Measurements from ENCODE around the gene CEACAM21.
A peak's percentile ranks its signal among the peaks of the same experiment; 100 is the strongest.
"Not testable (repeated sequence)": the region's sequence is repeated elsewhere in the genome, so short reads cannot be mapped to it uniquely, and the experiment has no call there.

The CEACAM21 gene

DNA sequence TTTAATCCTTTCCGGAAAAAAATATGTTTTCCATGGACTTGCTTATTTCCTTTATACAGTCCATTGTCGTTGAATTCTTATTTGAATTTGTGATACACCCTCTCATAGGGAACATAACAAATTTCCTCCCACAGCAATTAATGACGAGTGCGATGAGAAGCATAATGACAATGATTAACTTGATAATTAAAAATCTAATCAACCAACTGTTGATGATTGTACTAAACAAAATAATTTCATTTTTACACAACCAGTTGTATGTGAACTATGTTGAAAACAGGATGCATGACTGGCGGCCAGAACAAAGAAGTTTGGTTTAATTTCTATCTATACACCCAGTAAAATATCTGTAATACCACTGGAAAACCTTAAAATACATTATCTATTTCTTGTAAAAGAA, 26.1 kb upstream of the CEACAM21 start:
- DNase-seq (ENCODE audit: low read depth) = no peak

DNA sequence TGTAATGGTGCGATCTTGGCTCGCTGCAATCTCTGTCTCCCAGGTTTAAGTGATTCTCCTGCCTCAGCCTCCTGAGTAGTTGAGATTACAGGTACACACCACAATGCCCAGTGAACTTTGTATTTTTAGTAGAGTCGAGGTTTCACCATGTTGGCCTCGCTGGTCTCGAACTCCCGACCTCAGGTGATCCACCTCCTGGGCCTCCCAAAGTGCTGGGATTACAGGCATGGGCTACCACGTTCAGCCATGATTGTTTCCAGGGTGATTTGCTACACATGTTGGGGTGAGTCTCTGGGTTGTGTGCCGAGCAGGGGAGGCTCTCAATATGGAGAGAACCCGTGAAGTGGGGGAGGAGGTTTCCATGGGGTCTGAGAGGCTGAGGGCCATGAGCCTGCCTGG, 24.8 kb upstream of the CEACAM21 start:
- DNase-seq (ENCODE audit: low read depth) = no peak

DNA sequence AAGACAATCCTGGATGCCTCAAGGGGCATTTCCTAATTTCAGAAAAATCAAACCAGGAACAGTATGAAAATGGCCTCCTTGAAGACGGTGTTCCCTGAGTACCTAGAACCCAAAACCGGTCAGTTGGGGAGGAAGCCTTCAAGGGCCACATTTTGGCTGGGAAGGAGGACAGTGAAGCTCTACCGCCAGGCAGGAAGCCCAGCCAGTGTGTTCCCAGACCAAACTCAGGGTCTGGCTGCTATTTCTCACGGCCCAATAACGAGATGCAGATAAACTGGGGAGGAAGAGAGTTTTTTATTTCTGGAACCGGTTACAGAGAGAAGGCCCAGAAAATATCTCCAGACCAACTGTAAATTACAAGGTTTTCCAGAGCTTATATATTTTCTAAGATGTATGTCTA, 24.3 kb upstream of the CEACAM21 start:
- DNase-seq (ENCODE audit: low read depth) = no peak

DNA sequence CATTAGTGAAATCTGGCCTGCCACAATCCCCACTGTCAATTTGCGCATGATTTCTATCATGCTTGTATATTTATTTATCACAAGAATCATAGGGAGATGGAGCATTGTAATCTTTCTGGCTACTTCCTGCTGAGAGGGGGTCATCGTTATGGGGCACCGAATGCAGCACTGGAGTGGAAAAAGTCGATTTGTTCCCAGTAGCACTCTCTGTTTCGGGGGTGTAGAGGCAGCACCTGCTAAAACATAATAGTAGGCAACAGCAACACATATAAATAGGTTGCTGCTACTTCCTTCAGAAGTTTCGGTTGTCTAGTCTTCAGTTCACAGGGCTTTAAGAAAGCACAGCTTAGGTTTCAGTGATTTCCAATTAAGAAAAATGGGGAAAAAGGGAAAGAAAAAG, 23.4 kb upstream of the CEACAM21 start:
- DNase-seq (ENCODE audit: low read depth) = no peak

DNA sequence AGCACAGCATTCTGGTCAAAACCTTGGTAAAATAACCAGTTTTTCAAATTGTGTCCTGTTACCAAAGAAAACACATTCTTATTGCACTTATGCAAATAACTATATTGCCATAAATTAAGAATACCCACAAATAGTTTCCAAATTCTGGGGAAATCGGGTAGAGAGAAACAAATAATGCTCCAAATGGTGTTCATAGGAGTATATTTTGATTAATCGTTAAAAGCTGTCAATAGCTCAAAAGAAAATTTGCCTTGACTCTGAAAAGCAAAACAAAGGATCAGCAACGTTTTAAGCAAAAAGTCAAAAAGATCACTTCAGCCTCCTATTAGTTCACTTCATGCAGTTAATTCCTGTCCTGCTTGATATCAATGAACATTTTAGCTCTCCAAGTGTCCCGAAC, 22.2 kb upstream of the CEACAM21 start:
- no peak for DNase-seq (ENCODE audit: low read depth)

DNA sequence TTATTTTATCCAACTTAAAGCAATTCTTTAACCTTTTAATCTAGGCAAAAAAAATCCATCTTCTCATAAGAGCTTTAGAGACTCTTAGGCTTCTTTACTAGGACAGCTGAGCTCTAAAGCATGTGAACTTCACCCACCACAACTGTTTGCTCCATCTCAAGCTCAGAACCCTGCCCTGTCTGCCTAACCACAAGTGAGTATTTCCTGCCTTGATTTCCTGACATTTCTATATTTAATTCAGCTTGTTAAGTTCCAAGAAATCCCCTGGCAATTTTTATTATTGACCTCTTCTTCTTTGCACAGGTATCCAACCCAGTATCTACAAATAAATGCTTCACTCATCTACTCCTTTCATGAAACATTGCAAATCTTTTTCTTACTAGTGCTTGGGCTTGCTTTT, 21.1 kb upstream of the CEACAM21 start:
- DNase-seq (ENCODE audit: low read depth) = no peak

DNA sequence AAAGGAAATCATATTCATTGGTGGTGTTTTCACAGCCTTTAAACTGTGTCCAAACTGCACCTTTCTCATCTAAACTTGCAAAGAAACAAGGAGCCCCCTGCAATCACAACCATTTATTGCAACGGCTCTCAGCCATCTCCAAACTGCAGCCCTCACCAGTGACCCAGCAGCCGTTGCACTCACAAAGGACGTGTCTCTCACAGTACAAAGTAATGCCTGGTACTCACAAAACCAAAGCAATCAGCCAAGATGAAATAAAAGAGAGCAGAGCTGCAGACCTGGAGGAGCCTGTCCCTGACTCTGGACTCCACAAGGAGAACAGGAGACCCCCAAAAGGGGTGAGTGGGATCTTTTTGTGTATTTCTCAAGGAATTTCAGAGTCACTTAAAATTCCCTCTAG, 20.2 kb upstream of the CEACAM21 start:
- DNase-seq (ENCODE audit: low read depth) = no peak

DNA sequence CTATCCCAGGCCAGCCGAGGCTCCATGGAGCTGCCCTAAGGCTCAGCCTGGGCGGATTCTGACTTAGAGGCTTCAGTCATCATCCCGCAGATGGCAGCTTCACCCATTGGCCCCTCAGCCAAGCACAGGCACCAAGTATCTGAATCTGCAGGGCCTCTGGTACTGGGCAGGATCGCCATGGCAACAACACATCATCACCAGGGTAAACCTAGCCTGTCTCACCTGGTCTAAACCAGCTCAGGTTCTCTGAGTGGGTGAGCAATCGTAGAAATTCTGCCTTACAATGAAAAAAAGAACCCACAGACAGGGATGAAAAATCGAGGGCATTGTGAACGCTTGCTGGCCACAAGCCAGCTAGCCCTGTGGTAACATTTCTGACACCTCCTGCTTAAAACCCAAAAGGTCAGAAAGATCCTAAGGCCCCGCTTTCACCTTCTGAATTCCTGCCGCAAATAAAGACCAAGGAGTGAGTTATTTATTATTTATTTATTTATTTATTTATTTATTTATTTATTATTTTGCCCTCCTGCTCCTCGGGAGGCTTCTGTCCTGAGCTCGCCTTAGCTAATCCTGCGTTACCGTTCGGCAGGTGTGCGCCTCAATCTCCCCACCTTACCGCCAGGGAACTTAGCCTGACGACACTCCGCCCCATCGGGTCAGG, 12.0 kb upstream of the CEACAM21 start:
- no peak for DNase-seq (ENCODE audit: low read depth)

DNA sequence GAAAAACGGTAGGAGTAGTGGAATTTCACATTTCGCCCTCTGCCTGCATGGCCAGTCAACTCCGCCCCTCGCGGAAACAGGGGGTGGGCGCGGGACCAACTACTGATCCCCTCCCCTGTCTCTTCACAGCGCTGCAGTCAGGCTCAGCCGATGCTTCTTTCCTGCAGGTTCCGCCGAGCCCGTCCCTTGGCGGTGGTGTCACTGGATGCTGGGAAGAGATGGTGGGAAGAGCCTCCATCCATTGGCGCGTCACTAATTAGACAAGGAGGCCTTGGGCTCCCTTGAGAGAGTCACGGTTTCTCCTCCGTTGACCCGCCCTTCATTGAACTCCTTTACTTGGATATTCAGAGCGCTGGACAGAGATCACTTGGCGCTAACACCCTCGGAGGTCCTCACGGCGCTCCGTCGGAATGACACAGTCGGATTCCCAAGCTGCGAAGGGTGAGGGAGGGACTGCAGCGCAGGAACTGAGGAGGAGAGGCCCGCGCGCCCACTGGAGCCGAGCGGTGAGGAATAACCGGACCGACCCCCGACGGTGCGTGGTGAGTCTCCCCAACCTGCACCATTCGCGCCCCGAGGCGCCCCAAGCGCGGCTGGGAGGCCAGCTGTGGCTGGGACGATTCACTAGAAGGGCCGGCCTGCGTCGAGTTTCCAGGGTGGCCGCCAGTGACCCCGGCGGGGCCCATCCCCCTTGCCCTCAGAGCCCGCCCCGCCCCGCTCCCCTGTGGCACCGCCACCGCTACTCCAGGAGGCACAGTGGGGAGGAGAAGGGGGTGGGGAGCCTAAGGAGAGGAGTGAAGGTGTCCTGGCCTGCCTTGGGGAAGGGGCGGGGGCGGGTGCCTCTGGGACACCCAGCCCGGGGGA, 11.2 kb upstream of the CEACAM21 start:
- DNase-seq (ENCODE audit: low read depth) = no peak

DNA sequence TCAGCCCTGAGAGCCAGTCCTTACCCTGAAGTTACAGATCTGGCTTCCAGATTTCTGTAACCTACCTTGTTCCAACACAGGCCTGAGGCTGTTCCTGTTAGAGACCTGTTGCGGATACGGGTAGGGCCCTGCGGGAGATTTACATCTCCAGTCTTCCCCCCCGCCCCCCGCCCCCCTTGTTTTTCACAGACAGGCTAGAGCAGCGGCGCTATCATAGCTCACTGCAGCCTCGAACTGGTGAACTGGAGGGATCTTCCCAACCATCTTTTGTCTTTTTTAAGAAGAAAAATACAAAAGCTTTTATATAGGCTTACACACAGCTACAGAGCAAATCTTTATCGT, 10.6 kb upstream of the CEACAM21 start:
- no peak for DNase-seq (ENCODE audit: low read depth)

DNA sequence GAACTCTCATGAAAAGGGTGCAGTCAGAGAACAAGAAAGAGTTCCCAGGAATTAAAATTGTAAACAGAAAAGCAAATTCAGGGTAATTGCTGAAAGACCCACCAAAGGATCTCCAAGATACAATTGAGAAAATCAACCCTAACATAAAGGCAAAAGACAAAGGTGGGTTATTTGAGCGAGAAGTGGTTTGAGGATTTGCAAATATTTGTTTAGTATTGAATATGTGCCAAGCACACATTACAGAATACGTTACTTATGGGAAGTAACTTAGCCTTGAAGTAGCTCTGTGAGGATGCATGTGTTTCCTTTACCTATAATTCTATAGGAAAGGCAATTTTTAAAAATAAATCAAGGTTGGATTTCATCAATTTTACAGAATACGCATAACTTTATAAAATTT, 10.0 kb upstream of the CEACAM21 start:
- no peak for DNase-seq (ENCODE audit: low read depth)

DNA sequence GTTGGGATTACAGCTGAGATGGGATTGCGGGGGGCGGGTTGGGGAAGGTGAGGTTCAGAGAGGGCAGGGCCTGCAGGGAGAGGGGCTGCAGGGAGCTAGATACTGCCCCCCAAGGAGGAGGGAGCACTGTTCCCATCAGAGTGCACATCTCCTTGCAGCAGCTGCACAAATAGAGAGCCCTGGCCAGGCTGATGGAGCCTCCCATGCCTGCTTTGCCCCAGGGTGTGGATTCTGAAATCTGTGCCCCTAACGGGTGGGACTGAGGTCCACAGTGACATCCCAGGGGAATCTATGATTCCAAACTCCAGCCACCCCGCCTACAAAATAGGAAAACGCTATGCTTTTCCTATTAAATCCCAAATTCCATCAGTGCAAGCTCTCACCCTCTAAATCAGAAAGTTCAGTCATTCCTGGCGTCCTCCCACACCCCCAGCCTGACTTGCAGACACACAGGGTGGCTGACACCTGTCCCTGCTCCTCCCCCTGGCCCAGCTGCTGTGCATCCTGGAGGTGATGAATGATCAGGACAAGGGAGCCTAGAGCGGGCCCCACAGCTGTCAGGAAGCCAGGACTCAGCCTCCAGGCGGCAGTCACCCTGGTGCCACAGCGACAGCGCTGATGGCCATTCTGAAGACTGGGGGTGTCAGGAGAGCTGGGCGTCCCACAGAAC, 6.3 kb upstream of the CEACAM21 start:
- no peak for DNase-seq (ENCODE audit: low read depth)

DNA sequence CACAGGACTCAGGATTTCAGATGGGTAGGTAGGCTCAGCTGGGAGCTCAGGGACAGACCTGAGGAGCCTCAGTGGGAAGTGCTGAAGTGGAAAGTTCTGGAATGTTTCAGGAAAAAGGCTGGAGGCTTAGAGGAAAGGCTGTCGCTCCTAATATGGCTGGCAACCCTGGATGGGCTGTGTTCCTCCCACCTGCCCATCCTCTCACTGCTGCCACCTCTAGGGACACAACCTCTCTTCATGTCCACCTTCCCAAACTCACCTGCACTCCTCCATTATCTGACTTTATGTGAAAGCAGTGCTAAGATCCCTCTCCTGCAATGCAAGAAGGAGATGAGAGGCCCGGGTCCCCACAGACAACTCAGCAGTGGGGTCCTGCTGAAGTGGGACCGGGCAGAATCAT, 5.8 kb upstream of the CEACAM21 start:
- no peak for DNase-seq (ENCODE audit: low read depth)

DNA sequence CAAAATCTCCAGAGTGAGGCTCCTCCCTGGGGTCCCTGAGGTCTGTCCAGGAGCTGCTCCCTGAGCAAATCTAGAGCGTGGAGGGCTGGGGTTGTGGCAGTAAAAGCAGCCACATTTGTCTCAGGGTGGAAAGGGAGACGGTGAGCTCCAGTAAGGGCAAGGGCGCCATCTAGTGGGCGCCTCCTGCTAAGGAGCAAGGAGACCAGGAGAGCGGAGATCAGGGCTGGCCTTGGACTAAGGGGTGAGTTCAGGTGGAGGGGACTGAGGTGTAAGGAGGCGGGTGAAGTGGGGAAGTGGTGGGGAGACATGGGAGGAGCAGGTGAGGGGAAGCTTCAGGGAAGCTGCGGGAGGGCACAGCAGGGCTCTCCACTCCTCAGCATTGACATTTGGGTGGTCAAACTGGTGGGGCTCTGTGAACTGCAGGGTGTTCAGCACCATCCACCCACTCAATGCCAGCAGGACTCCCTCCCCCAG, 5.3 kb upstream of the CEACAM21 start:
- peak; percentile 76 for DNase-seq (ENCODE audit: low read depth)

DNA sequence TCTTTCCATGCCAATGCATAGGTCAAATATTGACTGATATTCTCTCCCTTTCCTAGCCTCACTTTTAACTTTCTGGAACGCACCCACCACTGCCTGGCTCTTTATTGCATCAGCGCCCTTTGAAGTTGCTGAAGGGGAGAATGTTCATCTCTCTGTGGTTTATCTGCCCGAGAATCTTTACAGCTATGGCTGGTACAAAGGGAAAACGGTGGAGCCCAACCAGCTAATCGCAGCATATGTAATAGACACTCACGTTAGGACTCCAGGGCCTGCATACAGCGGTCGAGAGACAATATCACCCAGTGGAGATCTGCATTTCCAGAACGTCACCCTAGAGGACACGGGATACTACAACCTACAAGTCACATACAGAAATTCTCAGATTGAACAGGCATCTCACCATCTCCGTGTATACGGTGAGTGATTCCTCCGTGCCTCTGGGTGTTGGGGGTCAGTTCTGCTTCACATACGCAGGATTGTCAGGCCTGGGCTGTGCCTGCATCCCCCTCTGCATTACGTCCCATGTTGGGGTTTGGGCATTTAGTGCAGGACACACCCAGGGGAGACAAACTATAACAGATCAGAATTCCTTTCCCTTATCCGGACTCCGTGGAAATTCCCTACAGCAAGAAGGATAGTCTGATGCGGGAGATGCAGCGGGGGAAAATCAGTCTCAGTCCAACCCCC, 1.3 kb downstream of the CEACAM21 start:
- no peak for DNase-seq (ENCODE audit: low read depth)

DNA sequence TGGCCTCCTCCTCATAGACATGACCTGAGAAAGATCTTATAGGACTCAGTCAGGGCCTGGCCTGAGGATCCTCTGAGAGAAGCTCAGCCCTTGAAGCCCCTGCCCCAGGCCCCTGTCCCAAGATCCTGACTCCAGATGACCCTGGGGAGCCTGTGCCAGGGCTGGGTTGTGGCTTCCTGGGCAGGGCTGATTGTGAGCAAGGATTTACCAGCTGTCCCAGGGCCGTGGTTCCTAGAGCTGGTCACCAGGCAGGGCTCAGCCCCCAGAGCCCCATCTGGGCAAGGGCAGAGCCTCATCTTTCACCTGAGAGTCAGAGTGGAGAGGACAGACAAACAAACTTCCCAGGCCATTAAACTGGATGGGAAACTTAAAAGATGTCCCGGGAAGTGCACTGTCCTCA, 1.9 kb downstream of the CEACAM21 start:
- no peak for DNase-seq (ENCODE audit: low read depth)

DNA sequence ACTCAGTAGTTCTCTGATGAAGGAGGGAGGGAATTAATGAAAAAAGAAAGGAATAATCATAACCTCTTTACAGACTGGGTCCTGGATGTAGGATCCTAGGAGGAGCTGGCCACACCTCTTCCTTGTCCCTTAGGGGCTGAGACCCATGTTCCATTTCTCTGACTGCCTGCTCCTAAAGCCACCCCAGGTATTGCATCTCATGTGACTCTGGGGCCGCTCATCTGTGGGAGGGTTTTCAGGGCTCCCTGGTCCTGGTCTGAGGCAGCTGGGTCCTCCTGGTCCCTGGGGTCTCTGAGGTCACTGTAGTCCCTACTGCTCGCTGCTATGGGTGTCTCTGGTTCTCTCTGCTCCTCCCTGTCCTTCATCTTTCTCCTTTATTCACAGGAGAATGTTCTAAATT, 2.9 kb downstream of the CEACAM21 start:
- DNase-seq (ENCODE audit: low read depth) = no peak

DNA sequence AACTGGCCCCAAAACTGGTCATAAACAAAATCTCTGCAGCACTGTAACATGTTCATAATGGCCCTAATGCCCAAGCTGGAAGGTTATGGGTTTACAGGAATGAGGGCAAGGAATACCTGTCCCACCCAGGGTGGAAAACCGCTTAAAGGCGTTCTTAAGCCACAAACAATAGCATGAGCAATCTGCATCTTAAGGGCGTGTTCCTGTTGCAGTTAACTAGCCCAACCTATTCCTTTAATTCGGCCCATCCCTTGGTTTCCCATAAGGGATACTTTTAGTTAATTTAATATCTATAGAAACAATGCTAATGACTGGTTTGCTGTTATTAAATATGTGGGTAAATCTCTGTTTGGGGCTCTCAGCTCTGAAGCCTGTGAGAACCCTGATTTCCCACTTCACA, 5.1 kb downstream of the CEACAM21 start:
- DNase-seq (ENCODE audit: low read depth) = not testable (repeated sequence)

DNA sequence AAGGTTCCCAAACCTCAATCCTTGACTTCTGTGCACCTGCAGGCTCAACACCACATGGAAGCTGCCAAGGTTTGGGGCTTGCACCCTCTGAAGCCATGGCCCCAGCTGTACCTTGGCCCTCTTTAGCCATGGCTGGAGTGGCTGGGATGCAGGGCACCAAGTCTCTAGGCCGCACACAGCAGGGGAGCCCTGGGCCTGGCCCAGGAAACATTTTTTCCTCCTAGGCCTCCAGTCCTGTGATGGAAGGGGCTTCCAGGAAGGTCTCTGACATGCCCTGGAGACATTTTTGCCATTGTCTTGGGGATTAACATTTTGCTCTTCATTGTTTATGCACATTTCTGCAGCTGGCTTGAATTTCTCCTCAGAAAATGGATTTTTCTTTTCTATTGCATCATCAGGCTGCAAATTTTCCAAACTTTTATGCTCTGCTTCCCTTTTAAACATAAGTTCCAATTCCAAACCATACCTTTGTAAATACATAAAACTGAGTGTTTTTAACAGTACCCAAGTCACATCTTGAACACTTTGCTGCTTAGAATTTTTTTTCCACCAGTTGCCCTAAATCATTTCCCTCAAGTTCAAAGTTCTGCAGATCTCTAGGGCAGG, 6.7 kb downstream of the CEACAM21 start:
- DNase-seq (ENCODE audit: low read depth) = not testable (repeated sequence)

DNA sequence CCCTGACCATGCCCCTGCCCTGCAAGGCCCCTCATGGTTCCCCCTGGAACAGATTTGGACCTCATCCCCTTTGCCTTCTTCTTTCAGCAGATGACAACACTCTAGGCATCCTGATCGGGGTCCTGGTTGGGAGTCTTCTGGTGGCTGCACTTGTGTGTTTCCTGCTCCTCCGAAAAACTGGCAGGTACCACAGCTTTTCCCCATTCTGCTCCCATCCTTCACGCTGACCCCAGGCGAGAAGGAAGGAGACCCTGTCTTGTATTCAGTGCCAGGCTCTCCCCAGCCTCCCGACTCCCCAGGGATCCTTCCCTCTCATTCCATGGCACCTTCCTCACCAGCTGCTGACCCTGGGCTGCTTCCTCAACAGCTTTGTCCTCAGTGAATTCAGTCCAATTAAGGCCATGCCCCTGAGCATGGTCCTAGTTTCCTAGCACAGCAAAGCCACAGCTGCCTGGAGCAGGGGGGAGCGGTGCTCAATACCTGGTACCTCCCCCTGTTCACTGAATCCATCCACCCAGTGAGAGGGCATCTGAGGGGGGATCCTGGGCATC, 8.4 kb downstream of the CEACAM21 start:
- no peak for DNase-seq (ENCODE audit: low read depth)

DNA sequence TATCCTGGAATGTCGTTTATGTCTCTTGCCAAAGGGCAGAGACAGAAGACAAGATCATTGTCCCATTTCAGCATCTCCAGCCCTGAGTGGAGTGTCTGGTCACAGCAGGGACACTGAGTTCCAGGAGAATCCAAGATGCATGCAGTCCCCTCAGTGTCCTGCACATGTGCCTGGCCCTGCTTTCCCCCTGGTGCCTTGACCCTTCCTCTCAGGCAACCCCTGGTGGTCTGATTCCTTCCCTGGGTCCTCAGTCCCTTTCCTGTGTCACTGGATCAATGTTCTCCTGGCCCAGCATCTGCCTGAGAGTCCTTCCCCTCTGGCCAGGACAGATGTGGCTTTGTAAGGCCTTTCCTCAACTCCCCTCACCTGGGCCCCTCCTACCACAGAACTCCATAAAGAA, 9.0 kb downstream of the CEACAM21 start:
- no peak for DNase-seq (ENCODE audit: low read depth)

DNA sequence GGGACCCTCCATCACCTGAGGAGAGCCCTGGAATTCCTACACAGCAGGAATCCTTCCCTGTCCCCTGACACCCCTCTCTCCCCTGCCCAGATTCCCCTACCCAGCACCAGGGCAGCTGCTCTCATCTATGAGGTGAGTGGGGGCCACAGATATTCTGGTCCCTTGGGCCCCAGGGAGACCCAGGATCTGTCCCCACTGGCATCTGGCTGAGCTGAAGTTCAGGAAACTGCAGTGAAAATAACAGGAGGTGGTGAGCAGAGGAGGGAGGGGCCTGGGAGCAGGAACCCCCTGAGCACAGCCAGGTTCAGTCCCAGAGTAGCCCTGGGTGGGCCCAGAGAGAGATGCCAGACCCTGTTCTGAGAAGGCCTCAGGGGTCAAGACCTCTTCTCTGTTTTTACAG, 10.1 kb downstream of the CEACAM21 start:
- DNase-seq (ENCODE audit: low read depth) = no peak

All from ELR (cell line).